ENCODE measurements around the gene NGRN. TPM values are rescaled to one million over a fixed set of nuclear protein-coding genes. Genes with fewer than 3 reads are reported as not detected.
"Not testable (repeated sequence)": the region's sequence is repeated elsewhere in the genome, so short reads cannot be mapped to it uniquely, and the experiment has no call there.

Gene NGRN
- total and polyA plus RNA-seq, 4 donors = 154 to 356 (median 252) TPM

DNA sequence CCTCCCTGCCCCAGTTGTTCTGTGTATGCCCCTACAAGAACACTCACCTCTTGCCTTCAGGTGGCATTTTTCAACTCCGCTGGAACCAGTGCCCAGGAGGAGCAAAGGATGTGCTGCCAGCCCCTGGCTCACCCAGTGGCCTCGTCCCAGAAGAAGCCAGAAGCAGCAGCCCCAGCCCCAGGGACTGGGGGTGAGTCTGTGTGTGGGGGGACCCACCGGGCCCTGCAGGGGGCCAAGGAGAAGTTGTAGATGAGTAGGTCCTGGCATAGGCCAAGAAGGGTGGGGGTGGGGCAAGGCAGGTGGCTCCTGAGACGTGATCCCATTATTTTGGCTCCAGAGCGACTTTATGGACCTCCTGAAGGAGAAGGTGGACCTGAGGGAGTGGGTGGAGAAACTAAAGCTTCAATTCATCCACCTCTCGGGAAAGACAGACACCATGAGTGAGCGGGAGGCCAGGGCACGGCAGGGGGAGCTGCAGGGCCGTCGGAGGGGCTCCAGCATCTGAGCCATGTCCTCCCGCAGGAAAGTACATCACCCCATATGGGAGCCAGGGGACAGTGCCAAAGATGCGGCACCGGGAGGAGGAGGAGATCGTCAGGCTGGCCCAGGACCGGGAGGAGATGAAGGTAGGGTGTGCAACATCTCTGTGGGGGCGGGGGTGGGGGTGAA, 29.3 kb downstream of the NGRN start:
- no peak for DNase-seq (ENCODE audit: low read depth in 4 of 6, low spot score in 6 of 6)
- H3K27me3 ChIP-seq (ENCODE audit: control insufficient read depth, insufficient read depth, low read length) = no peaks in the 10 kb centered on the region
- peaks cover 18% of the 10 kb centered on the region for H3K4me1 ChIP-seq (ENCODE audit: control insufficient read depth, insufficient read depth, low read length)
- no peak overlapping the region for H3K27ac ChIP-seq (ENCODE audit: low read depth, low read length)
- no peaks in the 10 kb centered on the region for H3K9me3 ChIP-seq (ENCODE audit: control insufficient read depth, insufficient read depth, low read length)
- no peak overlapping the region for H3K4me3 ChIP-seq (ENCODE audit: low read depth, low read length)
- peaks cover 3% of the 10 kb centered on the region for H3K36me3 ChIP-seq (ENCODE audit: control insufficient read depth, insufficient read depth, low read length)
- WGBS (ENCODE audit: insufficient coverage) = 59% methylated on average over 9 of the region's 16 CpGs

DNA sequence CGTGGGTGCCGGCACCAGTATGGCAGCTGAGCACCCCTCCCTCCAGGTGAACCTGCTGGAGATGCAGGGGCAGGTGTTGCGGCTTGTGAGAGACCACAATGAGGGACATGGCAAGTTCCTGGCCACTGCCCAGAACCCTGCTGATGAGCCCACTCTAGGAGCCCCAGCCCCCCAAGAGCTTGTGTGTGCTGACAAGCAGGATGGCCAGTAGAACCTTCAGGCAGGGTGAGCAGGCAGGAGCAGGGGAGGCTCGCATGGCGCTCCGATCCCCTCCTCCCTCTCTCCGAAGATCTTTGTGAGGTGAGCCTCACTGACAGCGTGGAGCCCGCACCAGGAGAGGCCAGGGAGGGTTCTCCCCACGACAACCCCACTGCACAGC, 29.8 kb downstream of the NGRN start:
- Histone ChIP-seq H3K27me3 (ENCODE audit: control insufficient read depth, insufficient read depth, low read length) (no peaks in the 10 kb centered on the region), H3K4me1 (ENCODE audit: control insufficient read depth, insufficient read depth, low read length) (peaks cover 18% of the 10 kb centered on the region), H3K27ac (ENCODE audit: low read depth, low read length) (no peak overlapping the region), H3K4me3 (ENCODE audit: low read depth, low read length) (no peak overlapping the region), H3K9me3 (ENCODE audit: control insufficient read depth, insufficient read depth, low read length) (no peaks in the 10 kb centered on the region), H3K36me3 (ENCODE audit: control insufficient read depth, insufficient read depth, low read length) (peaks cover 3% of the 10 kb centered on the region)
- 42% methylated on average over 10 of the region's 10 CpGs for WGBS (ENCODE audit: insufficient coverage)
- no peak for DNase-seq (ENCODE audit: low read depth in 4 of 6, low spot score in 6 of 6)

- H3K4me1 ChIP-seq (ENCODE audit: control insufficient read depth, insufficient read depth, low read length) = peaks cover 25% of the 10 kb centered on the region
- H3K27me3 ChIP-seq (ENCODE audit: control insufficient read depth, insufficient read depth, low read length); H3K36me3 ChIP-seq (ENCODE audit: control insufficient read depth, insufficient read depth, low read length); H3K4me3 ChIP-seq (ENCODE audit: low read depth, low read length); DNase-seq (ENCODE audit: low read depth in 4 of 6, low spot score in 6 of 6); H3K27ac ChIP-seq (ENCODE audit: low read depth, low read length); H3K9me3 ChIP-seq (ENCODE audit: control insufficient read depth, insufficient read depth, low read length): not testable (repeated sequence)
- no CpG with 5 or more reads among the region's 4 CpGs for WGBS (ENCODE audit: insufficient coverage)
Measured at GRCh38 chr15:90296316-90296884, 30.9 kb downstream of the NGRN start.

DNA sequence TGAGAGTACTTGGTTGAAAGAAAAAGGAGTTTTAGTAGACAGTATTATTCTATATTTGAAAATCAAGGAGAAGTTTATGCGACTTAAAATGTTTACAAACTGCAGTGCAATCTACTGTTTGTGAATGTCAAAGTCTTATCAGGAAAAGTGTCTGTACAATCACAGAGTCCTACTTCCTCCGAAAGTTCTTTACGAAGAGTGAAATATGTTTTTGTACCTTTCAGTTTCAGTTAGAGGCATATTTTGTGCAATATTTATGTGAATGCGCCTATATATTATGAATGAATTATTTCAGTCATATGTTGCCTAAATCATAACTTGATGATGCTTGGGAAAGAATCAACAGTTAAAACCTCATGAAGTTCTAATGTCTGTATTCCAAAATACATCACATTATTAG, 31.5 kb downstream of the NGRN start:
- DNase-seq (ENCODE audit: low read depth in 4 of 6, low spot score in 6 of 6) = no peak
- Histone ChIP-seq H3K36me3 (ENCODE audit: control insufficient read depth, insufficient read depth, low read length) (peaks cover 7% of the 10 kb centered on the region), H3K4me3 (ENCODE audit: low read depth, low read length) (no peak overlapping the region), H3K4me1 (ENCODE audit: control insufficient read depth, insufficient read depth, low read length) (peaks cover 30% of the 10 kb centered on the region), H3K9me3 (ENCODE audit: control insufficient read depth, insufficient read depth, low read length) (no peaks in the 10 kb centered on the region), H3K27me3 (ENCODE audit: control insufficient read depth, insufficient read depth, low read length) (no peaks in the 10 kb centered on the region), H3K27ac (ENCODE audit: low read depth, low read length) (no peak overlapping the region)
- no CpG with 5 or more reads among the region's 4 CpGs for WGBS (ENCODE audit: insufficient coverage)

DNA sequence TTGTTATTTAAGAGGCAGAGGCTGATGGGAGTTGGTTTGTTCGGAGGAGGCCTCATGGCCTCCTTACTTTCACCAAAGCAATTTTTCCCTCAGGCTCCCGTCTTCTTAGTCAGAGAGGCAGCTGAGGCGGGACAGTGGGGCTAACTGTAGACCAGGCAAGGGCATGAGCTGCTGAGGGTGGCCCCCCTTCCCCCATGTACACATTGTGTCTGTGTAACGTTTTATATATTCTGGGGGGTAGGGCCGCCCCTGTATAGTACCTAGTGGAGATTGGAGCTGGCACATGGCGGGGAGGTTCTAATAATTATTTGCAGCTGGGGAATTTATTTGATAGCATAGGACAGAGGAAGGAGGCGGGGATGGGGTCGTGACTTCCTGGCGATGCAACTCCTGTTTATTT, 35.1 kb downstream of the NGRN start:
- no peak for DNase-seq (ENCODE audit: low read depth in 4 of 6, low spot score in 6 of 6)
- H3K4me1 ChIP-seq (ENCODE audit: control insufficient read depth, insufficient read depth, low read length) = peaks cover 13% of the 10 kb centered on the region
- no peaks in the 10 kb centered on the region for H3K27me3 ChIP-seq (ENCODE audit: control insufficient read depth, insufficient read depth, low read length)
- no peak overlapping the region for H3K27ac ChIP-seq (ENCODE audit: low read depth, low read length)
- no peak overlapping the region for H3K4me3 ChIP-seq (ENCODE audit: low read depth, low read length)
- WGBS (ENCODE audit: insufficient coverage) = 94% methylated on average over 4 of the region's 9 CpGs
- peaks cover 3% of the 10 kb centered on the region for H3K36me3 ChIP-seq (ENCODE audit: control insufficient read depth, insufficient read depth, low read length)
- H3K9me3 ChIP-seq (ENCODE audit: control insufficient read depth, insufficient read depth, low read length) = no peaks in the 10 kb centered on the region

GRCh38 chr15:90300988-90301706, 35.7 kb downstream of the NGRN start:
- Histone ChIP-seq H3K27me3 (ENCODE audit: control insufficient read depth, insufficient read depth, low read length) (no peaks in the 10 kb centered on the region), H3K4me3 (ENCODE audit: low read depth, low read length) (no peak overlapping the region), H3K27ac (ENCODE audit: low read depth, low read length) (no peak overlapping the region), H3K36me3 (ENCODE audit: control insufficient read depth, insufficient read depth, low read length) (peaks cover 3% of the 10 kb centered on the region), H3K9me3 (ENCODE audit: control insufficient read depth, insufficient read depth, low read length) (no peaks in the 10 kb centered on the region), H3K4me1 (ENCODE audit: control insufficient read depth, insufficient read depth, low read length) (peaks cover 13% of the 10 kb centered on the region)
- peak in 2 of 6 donors; percentile 19 to 40 for DNase-seq (ENCODE audit: low read depth in 4 of 6, low spot score in 6 of 6)
- WGBS (ENCODE audit: insufficient coverage) = 66% methylated on average over 21 of the region's 21 CpGs

GRCh38 chr15:90301707-90302300, 36.3 kb downstream of the NGRN start:
- Histone ChIP-seq H3K36me3 (ENCODE audit: control insufficient read depth, insufficient read depth, low read length) (peaks cover 3% of the 10 kb centered on the region), H3K4me1 (ENCODE audit: control insufficient read depth, insufficient read depth, low read length) (peaks cover 13% of the 10 kb centered on the region), H3K27me3 (ENCODE audit: control insufficient read depth, insufficient read depth, low read length) (no peaks in the 10 kb centered on the region), H3K9me3 (ENCODE audit: control insufficient read depth, insufficient read depth, low read length) (no peaks in the 10 kb centered on the region), H3K27ac (ENCODE audit: low read depth, low read length) (no peak overlapping the region), H3K4me3 (ENCODE audit: low read depth, low read length) (no peak overlapping the region)
- 68% methylated on average over 7 of the region's 8 CpGs for WGBS (ENCODE audit: insufficient coverage)
- no peak for DNase-seq (ENCODE audit: low read depth in 4 of 6, low spot score in 6 of 6)

- DNase-seq (ENCODE audit: low read depth in 4 of 6, low spot score in 6 of 6); H3K9me3 ChIP-seq (ENCODE audit: control insufficient read depth, insufficient read depth, low read length); H3K4me3 ChIP-seq (ENCODE audit: low read depth, low read length); H3K27me3 ChIP-seq (ENCODE audit: control insufficient read depth, insufficient read depth, low read length); H3K36me3 ChIP-seq (ENCODE audit: control insufficient read depth, insufficient read depth, low read length); H3K27ac ChIP-seq (ENCODE audit: low read depth, low read length): not testable (repeated sequence)
- peaks cover 13% of the 10 kb centered on the region for H3K4me1 ChIP-seq (ENCODE audit: control insufficient read depth, insufficient read depth, low read length)
- 93% methylated on average over 6 of the region's 14 CpGs for WGBS (ENCODE audit: insufficient coverage)
Measured at GRCh38 chr15:90305355-90305754, 39.9 kb downstream of the NGRN start.

DNA sequence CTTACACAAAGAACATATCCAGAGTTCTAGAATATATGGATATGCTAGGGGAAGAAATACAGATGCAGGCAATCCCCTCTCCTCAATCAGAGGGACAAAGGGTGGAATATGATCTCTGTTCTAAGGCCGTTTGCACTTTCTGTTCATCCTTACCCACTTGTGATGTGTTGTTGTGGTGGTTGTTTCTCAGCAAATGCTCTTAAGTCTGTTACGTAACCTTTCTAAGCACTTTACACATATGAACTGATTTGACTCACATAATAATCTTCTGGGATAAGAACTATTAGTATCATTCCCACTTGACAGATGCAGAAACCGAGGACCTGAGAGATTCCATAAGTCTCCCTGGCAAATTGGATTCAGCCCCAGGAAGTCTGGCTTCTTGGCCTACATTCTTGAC, 40.5 kb downstream of the NGRN start:
- Histone ChIP-seq H3K27me3 (ENCODE audit: control insufficient read depth, insufficient read depth, low read length) (no peaks in the 10 kb centered on the region), H3K4me3 (ENCODE audit: low read depth, low read length) (no peak overlapping the region), H3K27ac (ENCODE audit: low read depth, low read length) (no peak overlapping the region), H3K4me1 (ENCODE audit: control insufficient read depth, insufficient read depth, low read length) (peaks cover 10% of the 10 kb centered on the region), H3K9me3 (ENCODE audit: control insufficient read depth, insufficient read depth, low read length) (no peaks in the 10 kb centered on the region), H3K36me3 (ENCODE audit: control insufficient read depth, insufficient read depth, low read length) (peaks cover 2% of the 10 kb centered on the region)
- WGBS (ENCODE audit: insufficient coverage) = no CpG with 5 or more reads among the region's 3 CpGs
- no peak for DNase-seq (ENCODE audit: low read depth in 4 of 6, low spot score in 6 of 6)
